Astrocyte (in vitro differentiated cells and primary cell): Measurements from ENCODE around the gene ONECUT3.

Source experiments
- EZH2 ChIP-seq: IDR thresholded peaks from 2 replicates; pipeline ENCODE4 v1.6.1; 2012; ENCODE audit warnings: mild to moderate bottlenecking, low read length, inconsistent platforms; ENCODE audit not compliant: insufficient read depth
- TF ChIP-seq, protein P1 (sequence below): IDR thresholded peaks from 2 replicates; pipeline ENCODE4 v1.5.1; 2011; ENCODE audit warnings: low read depth, mild to moderate bottlenecking, inconsistent platforms, low read length, moderate library complexity; ENCODE audit not compliant: insufficient read depth

DNA sequence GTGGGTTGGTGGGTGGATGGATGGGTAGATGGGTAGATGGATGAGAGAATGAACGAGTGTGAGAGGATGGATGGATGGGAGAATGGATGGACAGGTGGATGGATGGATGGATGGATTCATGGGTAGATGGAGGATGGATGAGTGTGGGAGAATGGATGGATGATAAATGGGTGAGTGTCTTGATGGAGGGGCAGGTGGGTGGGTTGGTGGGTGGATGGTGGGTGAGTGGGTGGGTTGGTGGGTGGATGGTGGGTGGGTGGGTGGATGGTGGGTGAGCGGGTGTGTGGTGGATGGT lies 35.4 kb upstream of the ONECUT3 start:
- TF ChIP-seq, protein P1, sequence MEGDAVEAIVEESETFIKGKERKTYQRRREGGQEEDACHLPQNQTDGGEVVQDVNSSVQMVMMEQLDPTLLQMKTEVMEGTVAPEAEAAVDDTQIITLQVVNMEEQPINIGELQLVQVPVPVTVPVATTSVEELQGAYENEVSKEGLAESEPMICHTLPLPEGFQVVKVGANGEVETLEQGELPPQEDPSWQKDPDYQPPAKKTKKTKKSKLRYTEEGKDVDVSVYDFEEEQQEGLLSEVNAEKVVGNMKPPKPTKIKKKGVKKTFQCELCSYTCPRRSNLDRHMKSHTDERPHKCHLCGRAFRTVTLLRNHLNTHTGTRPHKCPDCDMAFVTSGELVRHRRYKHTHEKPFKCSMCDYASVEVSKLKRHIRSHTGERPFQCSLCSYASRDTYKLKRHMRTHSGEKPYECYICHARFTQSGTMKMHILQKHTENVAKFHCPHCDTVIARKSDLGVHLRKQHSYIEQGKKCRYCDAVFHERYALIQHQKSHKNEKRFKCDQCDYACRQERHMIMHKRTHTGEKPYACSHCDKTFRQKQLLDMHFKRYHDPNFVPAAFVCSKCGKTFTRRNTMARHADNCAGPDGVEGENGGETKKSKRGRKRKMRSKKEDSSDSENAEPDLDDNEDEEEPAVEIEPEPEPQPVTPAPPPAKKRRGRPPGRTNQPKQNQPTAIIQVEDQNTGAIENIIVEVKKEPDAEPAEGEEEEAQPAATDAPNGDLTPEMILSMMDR = no peak
- TF ChIP-seq EZH2 = no peak
